Measurements from ENCODE around the gene PXMP2.
A peak's percentile ranks its signal among the peaks of the same experiment; 100 is the strongest.
"Not testable (repeated sequence)": the region's sequence is repeated elsewhere in the genome, so short reads cannot be mapped to it uniquely, and the experiment has no call there.

Gene PXMP2

GRCh38 chr12:132747896-132748295, 60.5 kb downstream of the PXMP2 start:
- no peak for ATAC-seq (ENCODE audit: low read depth)
- peaks cover 3% of the 10 kb centered on the region for H3K4me1 Mint-ChIP-seq
- no peaks in the 10 kb centered on the region for H3K9me3 Mint-ChIP-seq
- no peaks in the 10 kb centered on the region for H3K27me3 Mint-ChIP-seq
- H3K4me3 Mint-ChIP-seq, result no peak overlapping the region
- no peak overlapping the region for H3K27ac Mint-ChIP-seq
- peaks cover 21% of the 10 kb centered on the region for H3K36me3 Mint-ChIP-seq
- no peak for DNase-seq (ENCODE audit: low spot score in 2 of 2)

DNA sequence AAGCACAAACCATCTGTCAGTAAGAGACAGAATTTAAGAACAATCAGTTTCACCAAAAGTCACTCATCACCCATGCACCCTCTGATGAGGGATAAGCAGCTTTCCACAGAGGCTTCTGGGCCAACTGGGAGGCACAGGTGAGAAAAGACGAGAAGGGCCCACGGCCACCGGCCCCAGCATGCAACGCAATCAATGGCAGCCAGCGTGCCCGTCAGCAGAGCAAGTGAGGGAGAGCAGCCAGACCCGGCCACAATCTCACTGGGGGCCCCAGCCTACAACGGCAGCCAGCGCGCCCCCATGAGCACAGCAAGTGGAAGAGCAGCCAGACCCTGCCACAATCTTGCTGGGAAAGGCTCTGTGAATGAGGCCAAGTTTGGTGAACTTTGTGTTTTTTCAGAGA, 60.9 kb downstream of the PXMP2 start:
- Mint-ChIP-seq H3K36me3 (peaks cover 21% of the 10 kb centered on the region), H3K4me1 (peaks cover 3% of the 10 kb centered on the region), H3K9me3 (no peaks in the 10 kb centered on the region), H3K27ac (no peak overlapping the region), H3K4me3 (no peak overlapping the region), H3K27me3 (no peaks in the 10 kb centered on the region)
- ATAC-seq (ENCODE audit: low read depth) (no peak), DNase-seq (ENCODE audit: low spot score in 2 of 2) (no peak)

DNA sequence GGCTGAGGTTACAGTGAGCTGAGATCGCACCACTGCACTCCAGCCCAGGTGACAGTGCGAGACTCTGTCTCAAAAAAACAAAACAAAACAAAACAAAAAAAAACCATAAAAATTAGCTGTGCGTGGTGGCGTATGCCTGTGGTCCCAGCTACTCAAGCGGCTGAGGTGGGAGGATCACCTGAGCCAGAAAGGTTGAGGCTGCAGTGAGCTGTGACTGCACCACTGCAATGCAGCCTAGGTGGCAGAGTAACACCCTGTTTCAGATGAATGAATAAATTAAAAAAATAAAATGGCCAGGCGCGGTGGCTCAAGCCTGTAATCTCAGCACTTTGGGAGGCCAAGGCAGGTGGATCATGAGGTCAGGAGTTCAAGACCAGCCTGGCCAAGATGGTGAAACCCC, 66.3 kb downstream of the PXMP2 start:
- not testable (repeated sequence) for H3K4me1 Mint-ChIP-seq; H3K27me3 Mint-ChIP-seq; H3K27ac Mint-ChIP-seq; H3K9me3 Mint-ChIP-seq; H3K4me3 Mint-ChIP-seq; H3K36me3 Mint-ChIP-seq; DNase-seq (ENCODE audit: low spot score in 2 of 2)
- ATAC-seq (ENCODE audit: low read depth), result peak; percentile 66

DNA sequence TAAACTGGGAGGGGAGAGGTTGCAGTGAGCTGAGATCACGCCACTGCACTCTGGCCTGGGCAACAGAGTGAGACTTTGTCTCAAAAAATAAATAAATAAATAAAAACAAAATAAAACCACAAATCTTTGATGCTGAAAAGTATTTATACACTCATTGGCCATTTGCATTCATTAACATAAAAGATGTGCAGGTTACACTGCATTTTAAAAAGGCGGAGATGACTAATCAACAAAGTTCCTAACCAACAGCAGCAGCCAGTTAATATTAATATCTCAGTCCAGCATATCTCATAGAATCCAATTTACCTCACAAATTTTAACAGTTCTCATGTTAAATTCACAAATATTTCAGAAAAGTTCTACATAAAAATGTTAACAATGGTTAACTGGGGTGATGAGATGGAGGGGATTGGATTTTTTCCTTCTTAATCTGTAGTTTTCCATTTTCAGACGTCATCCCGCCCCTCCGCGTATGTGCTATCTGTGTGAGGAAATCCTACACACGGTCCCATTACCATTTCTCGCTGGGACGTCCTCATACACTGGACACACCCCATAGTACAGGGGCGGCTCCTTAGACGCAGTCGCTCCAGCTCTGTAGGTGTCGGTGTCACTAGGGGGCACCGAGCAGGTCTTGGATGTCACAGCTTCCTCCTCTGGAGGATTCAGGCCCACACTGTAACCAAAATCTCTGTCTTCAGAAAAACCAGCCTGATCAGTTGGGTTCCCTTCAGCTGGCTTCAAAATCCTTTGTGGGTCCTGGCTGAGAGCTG, 67.0 kb downstream of the PXMP2 start:
- ATAC-seq (ENCODE audit: low read depth) (no peak), DNase-seq (ENCODE audit: low spot score in 2 of 2) (no peak)
- no peak overlapping the region for H3K27ac Mint-ChIP-seq
- no peaks in the 10 kb centered on the region for H3K9me3 Mint-ChIP-seq
- H3K36me3 Mint-ChIP-seq, result peaks cover 8% of the 10 kb centered on the region
- H3K4me3 Mint-ChIP-seq, result no peak overlapping the region
- peaks cover 7% of the 10 kb centered on the region for H3K4me1 Mint-ChIP-seq
- no peaks in the 10 kb centered on the region for H3K27me3 Mint-ChIP-seq

All from memory B cell (primary cell).